DOHH2 (cell line): ENCODE measurements around the gene MAP3K20.

Source experiments
- H3F3A ChIP-seq: fragments of 200-600 bp; sonication (generic), shearing (Covaris generic); 2 replicates; pipeline ENCODE4 v1.6.0; 2016; ENCODE audit warnings: antibody characterized with exemption, mild to moderate bottlenecking; ENCODE audit not compliant: control insufficient read depth, insufficient read depth
- H3K27ac ChIP-seq: fragments of 200-600 bp; sonication (generic); 2 replicates; pipeline ENCODE4 v1.5.1; 2014; ENCODE audit warnings: low read depth, mild to moderate bottlenecking, low read length, moderate library complexity
- H3K27me3 ChIP-seq: fragments of 200-600 bp; sonication (generic); 2 replicates; pipeline ENCODE4 v1.6.1; 2014; ENCODE audit warnings: mild to moderate bottlenecking, low read length, mixed read lengths; ENCODE audit not compliant: control insufficient read depth
- H3K36me3 ChIP-seq: fragments of 200-600 bp; sonication (generic); 2 replicates; pipeline ENCODE4 v1.6.1; 2014; ENCODE audit warnings: mild to moderate bottlenecking, low read length, moderate library complexity, mixed read lengths; ENCODE audit not compliant: control insufficient read depth
- H3K4me1 ChIP-seq: fragments of 200-600 bp; sonication (generic); 2 replicates; pipeline ENCODE4 v1.6.1; 2014; ENCODE audit warnings: mild to moderate bottlenecking, low read length, mixed read lengths; ENCODE audit not compliant: control insufficient read depth
- H3K4me2 ChIP-seq: fragments of 200-600 bp; sonication (generic); 2 replicates; pipeline ENCODE4 v1.6.0; 2014; ENCODE audit warnings: mild to moderate bottlenecking, low read length, moderate library complexity
- H3K4me3 ChIP-seq: fragments of 200-600 bp; sonication (generic); 2 replicates; pipeline ENCODE4 v1.5.1; 2014; ENCODE audit warnings: mild to moderate bottlenecking, low read length, mixed read lengths
- H3K79me2 ChIP-seq: fragments of 200-600 bp; sonication (generic); 2 replicates; pipeline ENCODE4 v1.6.1; 2014; ENCODE audit warnings: mild to moderate bottlenecking, low read length, mixed read lengths; ENCODE audit not compliant: control insufficient read depth
- H3K9me2 ChIP-seq: fragments of 200-600 bp; sonication (generic); replicated peaks from 2 replicates; pipeline ENCODE4 v1.6.1; 2014; ENCODE audit warnings: mild to moderate bottlenecking, low read length, mixed read lengths; ENCODE audit not compliant: control insufficient read depth
- H3K9me3 ChIP-seq: fragments of 200-600 bp; sonication (generic); 2 replicates; pipeline ENCODE4 v1.6.1; 2014; ENCODE audit warnings: antibody characterized with exemption, low read length, mixed read lengths; ENCODE audit not compliant: control insufficient read depth, insufficient read depth
- H4K20me1 ChIP-seq: fragments of 200-600 bp; sonication (generic); 2 replicates; pipeline ENCODE4 v1.6.0; 2014; ENCODE audit warnings: low read depth, mild to moderate bottlenecking, antibody characterized with exemption, low read length, moderate library complexity; ENCODE audit not compliant: control insufficient read depth, insufficient read depth
- EZH2phosphoT487 ChIP-seq: fragments of 200-600 bp; sonication (generic); IDR thresholded peaks from 2 replicates; pipeline ENCODE4 v1.6.1; 2017; ENCODE audit warnings: borderline replicate concordance, mild to moderate bottlenecking, antibody characterized with exemption, low read length, moderate library complexity, mixed read lengths
- TF ChIP-seq, protein P1 (sequence below): fragments of 200-600 bp; sonication (generic); IDR thresholded peaks from one replicate; pipeline ENCODE4 v1.5.1; 2014; ENCODE audit warnings: antibody characterized with exemption, mild to moderate bottlenecking, low read depth, low read length; ENCODE audit not compliant: poor library complexity, severe bottlenecking

MAP3K20 gene

DNA sequence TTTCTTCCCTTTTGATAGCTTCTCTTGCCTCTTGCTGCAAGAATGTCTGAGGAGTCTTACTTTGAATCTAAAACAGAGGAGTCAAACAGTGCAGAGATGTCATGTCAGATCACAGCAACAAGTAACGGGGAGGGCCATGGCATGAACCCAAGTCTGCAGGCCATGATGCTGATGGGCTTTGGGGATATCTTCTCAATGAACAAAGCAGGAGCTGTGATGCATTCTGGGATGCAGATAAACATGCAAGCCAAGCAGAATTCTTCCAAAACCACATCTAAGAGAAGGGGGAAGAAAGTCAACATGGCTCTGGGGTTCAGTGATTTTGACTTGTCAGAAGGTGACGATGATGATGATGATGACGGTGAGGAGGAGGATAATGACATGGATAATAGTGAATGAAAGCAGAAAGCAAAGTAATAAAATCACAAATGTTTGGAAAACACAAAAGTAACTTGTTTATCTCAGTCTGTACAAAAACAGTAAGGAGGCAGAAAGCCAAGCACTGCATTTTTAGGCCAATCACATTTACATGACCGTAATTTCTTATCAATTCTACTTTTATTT lies 145.6 kb downstream of the MAP3K20 start:
- Histone ChIP-seq H3K4me3 (no peak overlapping the region), H3K9me2 (no peaks in the 10 kb centered on the region), H3K27me3 (no peaks in the 10 kb centered on the region), H3K4me2 (no peak overlapping the region), H3K4me1 (peaks cover 12% of the 10 kb centered on the region), H3K79me2 (no peaks in the 10 kb centered on the region), H4K20me1 (no peaks in the 10 kb centered on the region), H3K9me3 (no peaks in the 10 kb centered on the region), H3K36me3 (peaks cover 6% of the 10 kb centered on the region), H3K27ac (no peak overlapping the region), H3F3A (no peaks in the 10 kb centered on the region)
- TF ChIP-seq, protein P1, sequence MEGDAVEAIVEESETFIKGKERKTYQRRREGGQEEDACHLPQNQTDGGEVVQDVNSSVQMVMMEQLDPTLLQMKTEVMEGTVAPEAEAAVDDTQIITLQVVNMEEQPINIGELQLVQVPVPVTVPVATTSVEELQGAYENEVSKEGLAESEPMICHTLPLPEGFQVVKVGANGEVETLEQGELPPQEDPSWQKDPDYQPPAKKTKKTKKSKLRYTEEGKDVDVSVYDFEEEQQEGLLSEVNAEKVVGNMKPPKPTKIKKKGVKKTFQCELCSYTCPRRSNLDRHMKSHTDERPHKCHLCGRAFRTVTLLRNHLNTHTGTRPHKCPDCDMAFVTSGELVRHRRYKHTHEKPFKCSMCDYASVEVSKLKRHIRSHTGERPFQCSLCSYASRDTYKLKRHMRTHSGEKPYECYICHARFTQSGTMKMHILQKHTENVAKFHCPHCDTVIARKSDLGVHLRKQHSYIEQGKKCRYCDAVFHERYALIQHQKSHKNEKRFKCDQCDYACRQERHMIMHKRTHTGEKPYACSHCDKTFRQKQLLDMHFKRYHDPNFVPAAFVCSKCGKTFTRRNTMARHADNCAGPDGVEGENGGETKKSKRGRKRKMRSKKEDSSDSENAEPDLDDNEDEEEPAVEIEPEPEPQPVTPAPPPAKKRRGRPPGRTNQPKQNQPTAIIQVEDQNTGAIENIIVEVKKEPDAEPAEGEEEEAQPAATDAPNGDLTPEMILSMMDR: no peak
- no peak for TF ChIP-seq EZH2phosphoT487

DNA sequence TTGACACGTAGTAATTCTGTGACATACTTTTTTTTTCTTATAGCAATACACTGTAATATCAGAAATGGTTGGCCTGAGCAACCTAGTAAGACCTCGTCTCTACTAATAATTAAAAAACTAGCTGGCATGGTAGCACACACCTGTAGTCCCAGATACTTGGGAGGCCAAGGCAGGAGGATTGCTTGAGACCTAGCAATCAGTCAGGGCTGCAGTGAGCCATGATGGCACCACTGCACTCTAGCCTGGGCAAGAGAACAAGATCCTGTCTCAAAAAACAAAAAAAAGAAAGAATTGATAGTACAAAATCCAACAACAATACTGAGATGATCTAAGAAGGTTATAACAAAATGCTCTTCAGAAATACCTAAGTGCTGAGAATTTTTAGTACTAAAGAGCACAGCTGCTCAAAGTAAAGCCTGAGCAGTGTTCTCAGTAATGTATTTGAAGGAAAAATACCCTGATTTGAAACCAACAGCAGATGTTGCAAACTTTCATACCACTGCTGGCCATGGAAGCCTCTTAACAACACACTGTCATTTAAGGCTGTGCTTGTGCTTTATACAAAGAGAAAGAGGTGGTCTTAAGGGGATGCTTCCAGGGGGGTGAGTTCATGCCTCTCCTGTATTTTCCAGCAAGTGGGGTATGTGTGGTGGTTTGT lies 146.4 kb downstream of the MAP3K20 start:
- Histone ChIP-seq H3K4me3 (no peak overlapping the region), H4K20me1 (no peaks in the 10 kb centered on the region), H3K79me2 (no peaks in the 10 kb centered on the region), H3F3A (no peaks in the 10 kb centered on the region), H3K9me3 (no peaks in the 10 kb centered on the region), H3K27ac (no peak overlapping the region), H3K9me2 (no peaks in the 10 kb centered on the region), H3K4me2 (no peak overlapping the region), H3K27me3 (no peaks in the 10 kb centered on the region), H3K36me3 (peaks cover 6% of the 10 kb centered on the region), H3K4me1 (peaks cover 12% of the 10 kb centered on the region)
- TF ChIP-seq, protein P1: no peak
- TF ChIP-seq EZH2phosphoT487: no peak

DNA sequence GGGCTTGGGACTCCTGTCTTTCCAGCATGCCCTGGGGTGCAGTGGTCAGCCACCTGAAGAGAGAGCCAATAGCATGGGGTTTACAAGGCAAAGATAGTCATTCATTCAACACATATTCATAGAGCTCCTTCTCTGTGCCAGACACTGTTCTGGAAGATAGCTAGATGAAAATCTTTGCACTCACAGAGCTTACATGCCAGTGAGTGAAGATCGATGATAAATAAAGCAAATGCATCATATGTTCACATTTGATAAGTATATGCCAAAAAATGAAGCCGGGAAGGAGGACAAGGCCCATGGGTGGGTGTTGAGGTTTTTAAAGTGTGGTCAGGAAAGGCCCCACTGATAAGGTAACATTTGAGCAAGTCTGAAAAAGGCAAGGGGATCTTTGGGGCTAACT lies 148.2 kb downstream of the MAP3K20 start:
- no peak for TF ChIP-seq EZH2phosphoT487
- TF ChIP-seq, protein P1: no peak
- Histone ChIP-seq H3K9me3 (no peaks in the 10 kb centered on the region), H3K4me1 (peaks cover 5% of the 10 kb centered on the region), H3K27ac (no peak overlapping the region), H3K9me2 (no peaks in the 10 kb centered on the region), H4K20me1 (no peaks in the 10 kb centered on the region), H3K4me2 (no peak overlapping the region), H3K36me3 (peaks cover 6% of the 10 kb centered on the region), H3K27me3 (no peaks in the 10 kb centered on the region), H3K79me2 (no peaks in the 10 kb centered on the region), H3K4me3 (no peak overlapping the region), H3F3A (no peaks in the 10 kb centered on the region)
